Activated CD4-positive, CD25-positive, alpha-beta regulatory T cell treated with anti-CD3 and anti-CD28 coated beads, Interleukin-2, amount 50 U/mL, for 16 hours (primary cell): ENCODE results near the gene SEC22C.
"Not testable (repeated sequence)": the region's sequence is repeated elsewhere in the genome, so short reads cannot be mapped to it uniquely, and the experiment has no call there.

Experiments
- DNase-seq: peaks from one replicate; pipeline ENCODE4 v3.0.0-alpha.2; 2020; ENCODE audit warnings: low read depth, low spot score

The SEC22C gene

GRCh38 chr3:42581709-42582473, at the start of gene SEC22C:
Gene SEC22C (minus strand): TSS chr3:42581967. CDS start chr3:42569046, 12,921 bp downstream.
- DNase-seq: peak; percentile 92

- no peak for DNase-seq
Observed at GRCh38 chr3:42613462-42613861, 31.7 kb upstream of the SEC22C start.

GRCh38 chr3:42612928-42613327, 31.2 kb upstream of the SEC22C start:
- no peak for DNase-seq

GRCh38 chr3:42612217-42612616, 30.4 kb upstream of the SEC22C start:
- no peak for DNase-seq

GRCh38 chr3:42610976-42611375, 29.2 kb upstream of the SEC22C start:
- no peak for DNase-seq

GRCh38 chr3:42608581-42608980, 26.8 kb upstream of the SEC22C start:
- no peak for DNase-seq

GRCh38 chr3:42605546-42606173, 23.9 kb upstream of the SEC22C start:
- no peak for DNase-seq

- DNase-seq: no peak
Observed at GRCh38 chr3:42602961-42603360, 21.2 kb upstream of the SEC22C start.

GRCh38 chr3:42601896-42602581, 20.3 kb upstream of the SEC22C start:
- DNase-seq: no peak

GRCh38 chr3:42600958-42601675, 19.4 kb upstream of the SEC22C start:
- DNase-seq: peak; percentile 24

- peak; percentile 99 for DNase-seq
Observed at GRCh38 chr3:42600111-42600957, 18.6 kb upstream of the SEC22C start, which contains the start of gene NKTR. Gene NKTR (plus strand): TSS chr3:42600686. CDS start chr3:42601007, 321 bp downstream.

- DNase-seq: not testable (repeated sequence)
Observed at GRCh38 chr3:42597098-42597497, 15.3 kb upstream of the SEC22C start.

- DNase-seq: no peak
Observed at GRCh38 chr3:42595682-42596081, 13.9 kb upstream of the SEC22C start.

- DNase-seq: no peak
Observed at GRCh38 chr3:42593635-42594034, 11.9 kb upstream of the SEC22C start.

- DNase-seq: no peak
Observed at GRCh38 chr3:42591811-42592210, 10.0 kb upstream of the SEC22C start.

GRCh38 chr3:42590989-42591756, 9.4 kb upstream of the SEC22C start:
- DNase-seq: no peak

- no peak for DNase-seq
Observed at GRCh38 chr3:42589382-42590109, 7.8 kb upstream of the SEC22C start.

GRCh38 chr3:42588625-42589024, 6.9 kb upstream of the SEC22C start:
- no peak for DNase-seq

- DNase-seq: no peak
Observed at GRCh38 chr3:42582474-42583070, 805 bp upstream of the SEC22C start.
